LoVo (cell line): ENCODE measurements around the gene RIOX2.
"Not testable (repeated sequence)": the region's sequence is repeated elsewhere in the genome, so short reads cannot be mapped to it uniquely, and the experiment has no call there.

Source experiments
- DNase-seq: peaks from one replicate; pipeline ENCODE4 v3.0.0-alpha.2; 2016; ENCODE audit warnings: low spot score

The RIOX2 gene

GRCh38 chr3:97971679-97972567 is at the start of gene RIOX2:
RIOX2 (minus strand) TSS chr3:97972431; CDS start chr3:97967593, 4,838 bp downstream.
- DNase-seq, result peak; percentile 78

- no peak for DNase-seq
These were observed 48.2 kb upstream of the RIOX2 start for GRCh38 chr3:98020412-98020811.

- no peak for DNase-seq
These were observed 46.1 kb upstream of the RIOX2 start for GRCh38 chr3:98018301-98018700.

DNA sequence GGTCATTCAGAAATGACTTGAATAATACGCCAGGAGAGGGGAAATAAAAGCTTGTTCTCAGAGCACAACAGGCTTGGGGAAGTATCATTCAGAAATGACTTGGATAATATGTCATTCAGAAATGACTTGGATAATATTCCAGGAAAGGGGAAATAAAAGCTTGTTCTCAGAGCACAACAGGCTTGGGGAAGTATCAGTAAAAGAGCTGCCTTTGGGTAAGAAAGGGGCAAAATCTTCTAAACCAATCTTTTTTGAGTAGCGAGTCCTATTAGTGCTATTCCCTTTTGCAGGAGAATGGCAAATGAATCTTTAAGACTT is 42.0 kb upstream of the RIOX2 start:
- DNase-seq, result no peak

DNA sequence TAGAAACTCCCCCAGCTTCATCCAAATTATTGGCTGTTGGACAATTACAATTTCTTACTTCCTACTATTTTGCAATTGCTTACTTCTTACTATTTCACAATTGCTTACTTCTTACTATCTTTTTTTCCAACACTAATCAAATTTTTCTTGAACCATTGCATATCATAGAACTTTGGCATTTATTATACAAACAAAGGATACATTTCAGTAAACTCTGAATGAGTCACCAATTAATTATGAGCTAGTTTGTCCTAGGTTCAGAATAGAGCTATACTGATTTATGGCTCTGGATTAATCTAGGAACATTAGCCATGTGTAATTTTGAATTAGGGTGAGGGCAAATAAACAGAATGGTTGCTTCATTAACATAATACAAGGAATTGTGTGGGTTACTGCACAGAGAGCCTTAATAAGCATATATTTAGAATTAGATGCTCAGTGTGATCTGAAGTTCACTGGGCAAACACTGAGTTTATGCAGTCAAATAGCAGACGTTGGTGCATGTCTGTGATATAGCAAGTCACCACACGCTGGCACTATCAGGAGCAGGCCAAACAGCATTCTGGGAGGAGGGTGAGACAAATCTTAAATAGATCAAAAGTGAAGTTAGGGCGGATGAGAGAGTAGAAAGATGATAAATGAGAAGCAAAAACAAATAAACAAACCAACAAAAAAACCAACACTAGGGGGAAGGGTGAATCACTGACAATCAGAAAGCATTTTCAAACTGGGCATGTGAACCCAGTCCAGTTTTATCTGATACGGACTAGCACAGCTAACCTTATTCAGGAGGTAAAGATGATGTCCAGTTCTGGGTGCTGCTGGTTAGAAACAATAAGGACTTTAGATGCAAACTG is 41.4 kb upstream of the RIOX2 start:
- no peak for DNase-seq

DNA sequence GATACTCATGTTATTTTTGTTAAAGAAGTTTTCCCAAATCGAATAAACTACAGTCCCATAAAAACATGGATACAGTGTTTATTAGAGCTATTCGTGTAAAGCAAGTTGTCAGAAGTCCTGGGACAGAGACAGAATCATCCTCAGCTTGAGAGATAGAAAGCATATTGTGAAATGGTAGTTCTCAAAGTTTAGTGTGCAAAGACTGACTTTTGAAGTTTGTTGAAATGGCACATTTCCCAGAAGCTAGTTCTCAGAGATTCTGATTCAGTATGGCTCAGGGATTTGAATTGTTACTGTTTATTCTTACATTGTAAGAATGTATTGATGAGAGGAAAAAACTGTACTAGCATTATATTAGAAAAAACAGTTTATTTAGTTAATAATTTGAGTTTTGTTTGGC is 40.7 kb upstream of the RIOX2 start:
- no peak for DNase-seq

DNA sequence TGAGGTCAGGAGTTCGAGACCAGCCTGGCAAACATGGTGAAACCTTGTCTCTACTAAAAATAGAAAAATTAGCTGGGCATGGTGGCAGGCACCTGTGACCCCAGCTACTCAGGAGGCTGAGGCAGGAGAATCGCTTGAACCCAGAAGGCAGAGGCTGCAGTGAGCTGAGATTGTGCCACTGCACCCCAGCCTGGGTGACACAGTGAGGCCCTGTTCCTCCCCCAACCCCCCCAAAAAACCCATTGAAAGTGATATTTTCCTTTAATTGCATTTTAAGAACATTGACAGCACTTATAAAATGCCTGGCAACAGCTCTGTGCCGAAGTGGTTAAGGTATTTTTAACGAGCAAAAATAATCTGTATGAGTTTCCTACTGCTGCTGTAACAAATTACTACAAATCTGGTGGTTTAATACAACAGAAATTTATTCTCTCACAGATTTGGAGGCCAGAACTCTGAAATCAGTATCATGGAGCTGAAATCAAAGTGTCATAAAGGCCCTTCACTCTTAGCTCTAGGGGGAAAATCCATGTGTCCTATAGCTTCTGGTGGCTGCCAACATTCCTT is 38.7 kb upstream of the RIOX2 start:
- DNase-seq, result not testable (repeated sequence)

DNA sequence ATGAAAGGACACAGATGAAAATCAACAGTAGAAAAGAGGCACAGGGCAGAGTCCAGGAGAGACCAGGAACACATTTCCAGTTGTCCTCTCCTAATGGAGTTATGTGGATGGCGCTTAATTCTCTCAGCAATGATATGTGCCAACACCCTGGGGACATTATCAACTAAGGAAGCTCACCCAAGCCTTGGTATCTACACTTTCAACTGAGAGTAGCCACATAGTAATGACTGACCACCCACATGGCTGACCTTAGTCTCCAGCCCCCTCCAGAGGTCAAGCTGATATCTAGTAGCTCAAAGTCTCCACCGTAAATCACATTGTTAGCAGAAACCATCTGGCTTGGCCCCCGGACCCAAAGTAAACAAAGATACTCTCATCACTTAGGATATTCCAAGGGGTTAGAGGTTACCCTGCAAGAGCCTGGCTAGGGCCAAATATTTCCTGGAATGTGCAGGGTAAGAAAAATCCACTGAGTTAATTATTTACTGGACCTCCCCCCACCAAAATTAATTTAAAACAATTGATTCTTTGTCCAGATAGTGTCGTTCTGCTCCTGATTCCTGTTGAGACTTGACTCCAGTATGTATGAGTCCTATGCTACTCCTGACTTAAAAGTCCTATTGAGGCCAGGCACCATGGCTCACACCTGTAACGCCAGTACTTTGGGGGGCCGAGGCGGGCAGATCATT is 38.1 kb upstream of the RIOX2 start:
- no peak for DNase-seq

DNA sequence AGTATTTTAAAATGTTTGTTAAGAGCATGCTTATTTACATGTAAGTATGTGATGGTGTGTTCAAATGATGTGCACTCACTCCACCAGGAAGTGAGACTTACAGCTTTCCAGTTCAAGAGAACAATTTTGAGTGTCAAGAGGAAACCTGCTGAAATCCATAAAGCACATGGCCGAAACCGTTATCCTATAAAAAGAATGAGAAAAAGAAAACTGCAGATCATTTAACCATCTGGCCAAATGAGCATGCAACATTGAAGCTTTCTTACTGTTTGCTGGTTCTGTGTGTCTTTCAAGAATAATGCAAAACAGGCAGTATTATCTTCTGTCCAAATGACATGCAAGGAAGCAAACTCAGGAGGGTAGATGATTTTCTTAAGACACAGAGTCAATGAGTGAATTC is 36.6 kb upstream of the RIOX2 start:
- no peak for DNase-seq

DNA sequence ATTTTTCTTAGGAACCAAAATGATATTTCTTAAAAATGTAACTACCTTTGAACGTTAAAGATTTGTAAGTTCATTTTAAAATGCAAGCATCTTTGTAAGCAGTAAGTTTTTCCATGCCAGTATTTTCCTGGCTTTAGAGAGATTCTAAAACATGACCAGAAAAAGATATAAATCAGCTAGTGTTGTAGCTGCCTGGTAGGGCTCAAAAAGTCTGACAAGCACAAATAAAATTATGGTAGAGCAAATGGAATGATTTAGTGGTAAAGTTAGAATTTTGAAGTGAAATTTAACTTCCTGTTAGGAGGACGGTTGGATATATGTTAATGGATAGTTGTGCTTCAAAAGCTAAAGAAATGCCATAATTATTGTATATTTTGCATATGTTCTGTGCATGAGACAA is 33.2 kb upstream of the RIOX2 start:
- DNase-seq, result no peak

GRCh38 chr3:98004721-98005120 is 32.5 kb upstream of the RIOX2 start:
- DNase-seq, result no peak

DNA sequence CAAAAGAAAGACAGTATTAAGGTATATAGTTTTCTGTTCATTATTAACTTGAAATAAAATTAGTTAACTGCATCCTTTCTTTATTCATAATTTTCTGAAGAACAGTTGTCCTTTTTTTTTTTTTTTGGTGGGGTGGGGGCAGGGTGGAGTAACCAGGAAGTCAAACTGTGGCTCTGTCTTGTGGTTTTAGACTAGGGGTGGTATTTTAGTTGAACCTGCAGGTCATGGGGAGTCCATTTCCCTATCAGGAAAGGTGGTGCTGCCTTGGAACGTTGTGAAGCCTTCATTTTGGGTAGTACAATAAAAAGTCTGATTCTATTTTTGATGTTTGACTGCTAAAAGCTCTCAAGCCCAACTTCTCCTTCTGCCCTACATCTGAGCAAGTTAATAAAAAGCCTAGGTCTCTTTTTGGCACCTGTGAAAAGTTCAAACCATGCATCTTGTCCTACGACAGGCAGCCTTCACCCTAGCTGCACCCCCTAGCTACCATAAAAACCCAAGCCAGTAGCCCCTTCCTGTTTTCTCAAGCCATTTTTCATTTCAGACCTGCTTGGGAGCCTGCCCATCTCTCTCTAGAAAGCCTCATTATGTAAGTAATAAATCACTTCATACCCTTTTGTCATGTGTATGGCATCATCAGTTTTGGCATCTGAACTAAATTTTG is 31.2 kb upstream of the RIOX2 start:
- DNase-seq, result no peak

- DNase-seq, result no peak
These were observed 30.5 kb upstream of the RIOX2 start for GRCh38 chr3:98002717-98003116.

DNA sequence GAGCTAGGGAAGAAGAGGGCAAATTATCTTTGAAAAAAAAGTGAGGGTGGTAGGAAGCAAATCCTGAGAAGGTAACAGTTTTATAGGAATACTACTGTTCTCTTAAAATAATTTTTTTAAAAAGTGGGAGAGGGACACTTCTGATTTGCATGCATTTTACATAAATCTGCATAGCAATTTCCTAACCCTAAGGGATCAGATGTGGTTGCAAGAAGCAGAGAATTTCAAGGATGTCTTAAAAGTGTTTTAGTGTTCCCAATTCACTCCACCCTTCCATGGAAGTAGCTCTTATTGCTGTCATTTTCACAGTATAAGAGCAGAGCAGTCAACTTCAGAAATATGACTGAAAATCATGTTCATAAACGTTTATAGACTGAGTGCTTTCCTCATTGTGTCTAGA is 27.8 kb upstream of the RIOX2 start:
- no peak for DNase-seq

DNA sequence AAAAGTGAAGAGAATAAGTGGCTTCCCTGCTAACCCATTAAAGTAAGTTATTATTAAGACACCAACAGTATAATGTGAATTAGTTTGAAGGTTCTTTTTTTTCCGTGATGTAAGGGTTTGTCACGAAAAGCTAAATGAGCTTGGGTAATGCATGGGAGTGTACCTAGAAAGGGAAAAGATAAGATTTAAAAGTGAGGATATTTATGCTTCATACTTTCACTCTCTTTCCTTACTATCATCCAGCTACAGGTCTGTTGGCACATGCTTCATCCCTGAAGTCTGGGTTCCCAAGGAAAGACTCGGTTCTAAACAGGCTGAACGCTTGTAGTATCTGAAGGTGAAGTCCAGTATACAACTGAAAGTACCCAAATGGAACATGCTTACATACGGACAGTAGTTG is 26.9 kb upstream of the RIOX2 start:
- DNase-seq, result no peak

DNA sequence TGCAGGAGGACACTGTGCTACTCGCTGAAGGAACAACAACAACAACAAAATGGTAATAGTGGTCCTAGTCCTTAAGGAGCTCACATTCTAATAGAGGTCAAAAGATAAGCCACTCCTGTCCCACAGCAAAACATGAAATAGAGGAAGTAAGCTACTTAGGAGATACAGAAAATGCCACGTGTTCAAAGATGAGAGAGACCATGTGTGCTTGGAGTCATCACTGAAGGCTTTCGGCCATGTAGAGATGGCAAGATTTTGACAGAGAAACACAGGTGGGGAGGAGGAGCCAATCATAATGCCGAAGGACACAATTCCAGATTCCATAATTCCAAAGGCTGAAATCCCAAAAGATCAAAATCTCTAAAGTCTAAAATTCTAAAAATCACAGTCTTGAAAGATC is 24.8 kb upstream of the RIOX2 start:
- no peak for DNase-seq

DNA sequence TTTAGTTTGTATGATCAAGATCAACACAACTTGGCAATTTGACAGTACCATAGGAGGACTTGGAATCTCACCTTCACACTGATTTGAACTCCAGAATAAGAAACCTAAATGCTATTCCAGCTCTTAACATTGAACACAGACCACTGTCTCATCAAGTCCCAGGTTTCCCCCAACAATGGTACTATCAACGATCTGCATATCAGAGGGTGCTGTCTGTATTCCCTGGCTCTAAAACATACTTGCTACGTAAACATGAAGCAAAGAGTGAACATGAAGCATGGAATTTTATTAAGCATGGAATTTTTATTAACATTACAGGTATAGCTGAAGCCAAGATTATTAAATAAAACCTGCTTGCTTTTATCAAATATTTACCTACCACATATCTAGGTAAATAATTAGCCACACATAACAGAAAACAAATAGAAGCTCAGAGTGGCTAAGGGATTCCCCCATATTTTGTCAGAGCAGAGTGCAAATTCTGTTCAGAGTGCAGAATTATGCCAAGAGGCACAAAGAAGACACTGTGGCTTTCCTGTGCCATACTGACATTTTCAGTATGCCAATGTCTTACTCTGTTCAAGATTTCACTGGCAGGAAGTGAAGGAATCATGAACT is 22.2 kb upstream of the RIOX2 start:
- no peak for DNase-seq

DNA sequence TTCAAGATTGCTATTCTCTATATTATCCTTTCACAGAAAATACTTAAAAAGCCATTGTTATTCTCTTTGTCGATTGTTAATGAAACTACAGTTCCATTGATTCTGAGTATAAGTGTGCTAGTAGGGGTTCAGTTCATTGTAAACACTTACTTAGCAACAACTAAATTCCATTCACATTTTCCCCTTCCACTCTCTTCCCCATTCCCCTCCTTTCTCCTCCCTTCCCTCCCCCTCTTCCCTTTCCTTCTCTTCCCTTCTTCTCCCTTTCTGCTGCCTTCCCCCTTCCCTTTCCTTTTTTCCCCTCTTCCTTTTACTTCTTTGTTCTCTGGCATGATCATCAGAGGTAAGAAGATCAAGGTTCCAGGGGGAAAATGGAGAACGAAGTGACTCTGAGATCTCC is 21.3 kb upstream of the RIOX2 start:
- no peak for DNase-seq

- DNase-seq, result no peak
These were observed 20.4 kb upstream of the RIOX2 start for GRCh38 chr3:97992547-97993173.

GRCh38 chr3:97991293-97991682 is 19.1 kb upstream of the RIOX2 start:
- DNase-seq, result no peak
